M059J (cell line): ENCODE results near the gene SHC3. TPM values are rescaled to one million over a fixed set of nuclear protein-coding genes. Genes with fewer than 3 reads are reported as not detected.
"Not testable (repeated sequence)": the region's sequence is repeated elsewhere in the genome, so short reads cannot be mapped to it uniquely, and the experiment has no call there.

ENCODE experiments used
- DNase-seq: peaks from one replicate; pipeline ENCODE4 v3.0.0-alpha.2; 2012; ENCODE audit warnings: low read depth
- total RNA-seq: library from RNA; depleted of rRNA; stranded (reverse); fragments of >200 nt; shearing (Covaris generic); gene quantifications from 2 replicates; pipeline ENCODE4 v1.2.3, GENCODE V29; 2014; rRNA removed

The SHC3 gene
- 1.2 and 3.2 TPM in 2 replicates for total RNA-seq

DNA sequence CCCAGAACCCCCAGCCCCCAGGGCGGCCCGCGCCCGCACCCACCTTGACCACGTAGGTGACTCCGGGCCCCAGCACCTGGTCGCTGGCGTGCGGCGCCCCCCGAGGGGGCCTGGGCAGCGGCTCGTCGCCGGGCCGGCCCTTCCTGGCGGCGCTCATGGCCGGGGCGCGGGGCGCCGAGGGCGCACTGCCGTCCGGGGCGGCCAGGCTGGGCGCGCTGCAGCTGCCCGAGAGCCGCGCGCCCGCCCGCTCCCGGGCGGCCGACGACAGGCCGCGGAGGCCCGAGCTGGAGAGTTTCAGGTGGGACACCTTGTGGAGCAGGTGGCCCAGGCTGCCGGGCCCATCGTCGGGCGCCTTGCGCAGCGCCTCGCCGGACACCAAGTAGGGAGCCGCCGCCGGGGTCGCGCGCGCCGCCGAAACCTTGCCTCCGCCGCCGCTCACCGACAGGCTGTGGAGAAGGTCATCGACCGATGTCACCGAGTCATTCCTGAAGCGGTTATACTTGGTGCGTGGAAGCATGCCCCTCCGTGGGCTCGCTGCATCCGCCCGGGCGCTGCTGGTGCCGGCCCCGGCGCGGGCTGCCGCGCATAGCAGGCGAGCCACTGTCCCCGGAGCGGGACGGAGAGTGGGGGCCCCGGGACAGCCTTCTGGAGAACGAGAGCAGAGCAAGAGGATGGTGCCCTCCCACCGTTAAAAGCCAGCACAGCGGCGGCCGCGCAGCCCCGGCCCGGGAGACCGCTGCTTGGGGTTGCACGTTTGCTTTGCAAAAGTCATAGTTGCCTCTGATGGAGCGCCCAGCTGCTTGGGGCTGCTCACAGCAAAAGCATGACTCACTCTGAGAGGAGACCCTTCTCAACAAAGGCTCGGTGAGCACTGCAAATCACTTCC, at the start of gene SHC3:
TSS of gene SHC3 (minus strand) at position 875 of the 886 bp plus-strand sequence. CDS start at position 517, 358 bp downstream.
- DNase-seq: peak; percentile 35

- peak; percentile 30 for DNase-seq
Measured at GRCh38 chr9:89225991-89226471, 47.4 kb upstream of the SHC3 start.

GRCh38 chr9:89225587-89225986, 47.0 kb upstream of the SHC3 start:
- no peak for DNase-seq

DNA sequence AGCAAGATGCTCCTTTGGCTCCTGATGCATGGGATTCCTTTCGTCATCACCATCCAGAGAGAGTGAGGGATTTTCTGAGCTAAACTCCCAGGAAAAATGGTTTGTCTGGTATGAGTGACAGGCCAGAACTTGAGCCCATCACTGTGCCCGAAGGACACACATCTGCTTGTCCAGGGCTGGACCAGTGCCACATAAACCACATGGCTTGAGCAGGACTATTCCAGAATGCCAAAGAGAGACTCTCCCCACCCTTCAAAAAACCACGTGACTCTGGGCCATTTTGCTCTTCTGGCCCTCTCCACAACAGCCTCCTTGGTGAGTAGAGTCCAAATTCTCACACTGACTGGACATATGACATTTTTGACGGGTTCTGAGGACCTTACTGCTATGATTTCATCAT, 46.4 kb upstream of the SHC3 start:
- no peak for DNase-seq

DNA sequence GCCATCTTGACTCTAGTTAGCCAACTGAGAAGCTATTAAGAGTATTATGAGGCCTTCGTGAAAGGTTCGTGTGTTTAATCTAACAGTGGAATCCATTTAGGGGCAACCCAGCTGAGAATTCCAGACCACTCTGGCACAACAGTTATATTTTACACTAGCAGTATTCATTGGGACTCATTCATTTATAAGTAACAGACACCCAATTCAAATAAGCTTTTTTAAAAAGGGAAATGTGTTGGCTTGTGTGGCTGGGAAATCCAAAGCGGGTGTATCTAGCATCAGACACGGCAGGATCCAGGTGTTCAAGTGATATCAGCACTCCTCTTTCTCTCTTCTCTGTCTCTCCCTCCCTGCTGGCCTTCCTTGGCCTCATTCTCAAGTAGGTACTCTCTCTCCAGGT, 46.0 kb upstream of the SHC3 start:
- no peak for DNase-seq

- no peak for DNase-seq
Measured at GRCh38 chr9:89223396-89223977, 44.9 kb upstream of the SHC3 start.

DNA sequence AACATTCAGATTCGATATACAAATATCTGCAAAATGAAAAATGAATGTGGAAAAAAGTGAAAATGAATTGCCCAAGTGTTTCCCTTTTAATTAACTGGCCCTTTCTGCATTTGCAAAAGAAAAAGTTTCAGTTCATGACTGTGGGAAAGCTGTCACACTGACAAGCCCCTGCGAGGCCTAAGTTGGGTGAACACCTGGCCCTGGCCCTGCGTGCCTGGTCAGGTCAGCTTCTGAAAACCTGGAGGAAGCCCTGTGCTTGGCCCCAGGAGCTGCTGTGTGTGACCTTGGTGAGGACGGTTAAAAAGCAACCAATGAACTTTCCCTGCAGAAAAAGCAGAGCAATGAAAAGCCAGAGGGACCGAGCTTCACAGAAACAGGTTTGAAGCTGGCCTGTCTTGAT, 41.0 kb upstream of the SHC3 start:
- no peak for DNase-seq

DNA sequence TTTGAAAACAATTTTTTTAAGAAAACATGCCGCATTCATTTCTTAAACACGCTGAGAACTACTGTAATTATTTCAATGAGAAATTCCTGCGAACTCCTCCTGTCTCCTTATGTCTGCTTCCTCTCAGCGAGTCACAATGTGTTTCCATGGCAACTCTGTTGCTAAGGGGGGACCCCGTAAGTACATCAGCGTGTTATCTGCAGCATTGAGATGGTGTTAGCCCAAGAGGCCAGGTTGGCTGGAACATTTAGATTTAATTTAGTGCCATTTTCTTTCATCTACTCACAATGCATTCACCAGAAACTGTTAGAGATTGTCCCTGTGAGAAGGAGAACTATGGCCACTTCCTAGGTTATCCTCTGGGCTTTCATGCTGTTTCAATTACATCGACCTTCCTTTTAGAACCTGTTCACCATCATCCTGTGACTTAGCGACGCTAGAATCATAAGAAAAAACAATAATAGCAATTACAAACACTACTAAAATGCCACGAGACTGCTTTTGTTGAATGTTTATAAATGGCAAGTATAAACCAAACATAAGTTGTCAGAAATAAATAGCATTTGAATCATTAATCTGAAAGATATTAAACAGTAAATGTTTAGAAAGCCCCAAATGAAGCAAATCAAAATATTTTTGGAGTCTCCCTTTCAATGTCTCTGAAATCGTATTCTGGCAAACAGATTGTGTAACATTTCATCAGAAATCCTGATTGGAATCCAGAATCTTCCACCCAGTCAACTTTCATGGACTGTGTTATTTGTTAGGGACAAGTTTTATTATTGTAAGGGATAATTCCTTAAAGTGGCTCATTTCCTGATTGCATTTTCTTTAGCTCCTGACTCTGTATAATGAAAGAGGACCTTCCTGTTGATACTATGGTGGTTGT, 39.7 kb upstream of the SHC3 start:
- no peak for DNase-seq

GRCh38 chr9:89215342-89215741, 36.7 kb upstream of the SHC3 start:
- DNase-seq: no peak

GRCh38 chr9:89213396-89213880, 34.8 kb upstream of the SHC3 start:
- no peak for DNase-seq

- no peak for DNase-seq
Measured at GRCh38 chr9:89212171-89212570, 33.6 kb upstream of the SHC3 start.

GRCh38 chr9:89209311-89209710, 30.7 kb upstream of the SHC3 start:
- not testable (repeated sequence) for DNase-seq

DNA sequence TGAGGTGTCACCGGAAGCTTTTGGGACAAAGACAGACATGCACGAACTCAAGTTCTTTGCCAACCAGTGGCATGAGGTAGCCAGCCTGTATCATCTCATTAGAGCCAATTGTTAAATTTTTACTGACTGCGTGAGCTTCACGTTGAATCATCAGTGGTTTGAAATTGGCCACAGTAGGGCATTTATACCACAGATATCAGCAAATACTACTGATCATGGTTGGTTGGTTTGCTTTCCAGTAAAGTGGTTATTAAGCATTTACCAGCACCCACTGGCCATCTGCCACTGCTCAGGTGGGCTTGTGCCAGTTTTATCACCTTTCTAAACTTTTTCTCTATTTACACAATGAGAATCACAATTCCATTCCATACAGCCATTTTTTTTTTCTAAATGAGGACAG, 28.4 kb upstream of the SHC3 start:
- no peak for DNase-seq

GRCh38 chr9:89204801-89205200, 26.2 kb upstream of the SHC3 start:
- no peak for DNase-seq

DNA sequence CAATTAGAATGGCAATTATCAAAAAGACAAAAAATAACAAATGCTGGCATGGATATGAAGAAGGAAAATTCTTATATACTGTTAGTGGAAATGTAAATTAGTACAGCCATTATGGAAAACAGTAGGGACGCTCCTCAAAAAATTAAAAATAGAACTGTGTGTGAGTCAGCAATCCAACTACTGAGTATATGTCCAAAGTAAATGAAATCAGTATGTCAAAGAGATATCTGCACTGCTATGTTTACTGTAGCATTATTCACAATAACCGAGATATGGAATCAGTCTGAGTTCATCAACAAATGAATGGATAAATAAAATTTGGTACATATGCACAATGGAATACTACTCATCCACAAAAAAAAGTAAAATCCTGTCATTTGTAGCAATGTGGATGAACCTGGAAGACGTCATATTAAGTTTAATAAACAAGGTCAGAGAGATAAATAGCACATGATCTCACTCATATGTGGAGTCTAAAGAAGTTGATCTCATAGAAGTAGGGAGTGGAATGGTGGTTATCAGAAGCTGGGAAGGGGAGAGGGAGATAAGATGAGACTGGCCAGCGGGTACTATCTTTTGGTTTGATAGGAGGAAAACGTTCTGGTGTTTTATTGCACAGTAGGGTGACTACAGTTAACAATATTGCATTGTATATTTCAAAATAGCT, 16.6 kb upstream of the SHC3 start:
- DNase-seq: no peak

- DNase-seq: no peak
Measured at GRCh38 chr9:89194421-89195130, 16.0 kb upstream of the SHC3 start.

DNA sequence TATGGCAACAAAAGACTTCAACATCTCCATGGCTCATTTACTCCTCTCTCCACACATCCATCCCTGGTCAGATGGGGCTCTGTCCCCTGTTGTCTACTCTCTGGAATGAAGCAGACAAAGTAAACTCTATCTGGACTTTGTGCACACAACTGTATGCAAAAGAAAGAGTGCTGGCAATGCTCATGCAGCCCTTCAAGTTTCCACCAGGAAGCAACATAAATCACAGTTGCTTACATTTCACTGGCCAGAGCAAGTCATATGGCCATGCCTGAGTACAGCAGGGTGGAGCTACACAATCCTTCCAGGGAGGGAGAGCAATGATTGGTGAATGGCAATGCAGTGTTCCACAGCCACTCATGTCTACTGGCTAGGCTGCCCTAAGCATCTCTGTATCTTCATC, 12.4 kb upstream of the SHC3 start:
- no peak for DNase-seq

DNA sequence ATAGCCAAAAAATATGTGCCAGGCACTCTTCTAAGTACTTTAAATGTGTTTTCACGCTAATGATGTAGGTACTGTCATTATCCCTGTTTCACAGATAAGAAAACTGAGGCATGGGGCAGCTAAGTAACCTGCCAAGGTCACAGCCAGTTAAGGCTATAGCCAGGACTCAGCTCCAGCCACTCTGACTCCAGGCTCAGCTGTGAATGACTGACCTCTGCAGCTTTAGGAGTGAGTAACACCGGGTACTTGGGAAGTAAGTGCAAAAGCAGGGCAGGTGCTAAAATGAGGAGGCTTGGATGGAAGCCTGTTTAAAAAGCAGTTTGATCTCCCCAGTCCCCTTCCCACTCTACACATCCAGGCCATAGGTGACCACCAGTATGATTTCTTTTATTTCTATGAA, 10.6 kb upstream of the SHC3 start:
- DNase-seq: peak; percentile 38

- no peak for DNase-seq
Measured at GRCh38 chr9:89187950-89188349, 9.3 kb upstream of the SHC3 start.

DNA sequence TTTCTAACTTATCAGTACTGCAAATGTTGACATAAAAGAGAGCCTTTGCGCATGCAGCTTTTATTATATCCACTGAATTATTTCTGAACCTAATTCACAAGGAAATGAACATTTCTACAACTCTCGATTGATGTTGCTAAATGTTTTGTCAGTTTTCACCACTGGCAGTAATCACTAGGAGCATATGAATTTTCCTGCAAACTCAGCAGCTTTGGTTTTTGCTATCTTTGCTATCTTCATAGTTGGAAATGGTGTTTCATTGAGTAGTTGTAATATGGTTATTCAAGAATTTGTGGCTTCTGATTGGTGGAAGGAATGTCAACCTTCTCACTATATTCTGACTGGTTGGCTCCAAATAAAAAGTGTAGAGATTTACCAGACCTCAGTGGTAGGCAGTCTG, 8.9 kb upstream of the SHC3 start:
- no peak for DNase-seq

DNA sequence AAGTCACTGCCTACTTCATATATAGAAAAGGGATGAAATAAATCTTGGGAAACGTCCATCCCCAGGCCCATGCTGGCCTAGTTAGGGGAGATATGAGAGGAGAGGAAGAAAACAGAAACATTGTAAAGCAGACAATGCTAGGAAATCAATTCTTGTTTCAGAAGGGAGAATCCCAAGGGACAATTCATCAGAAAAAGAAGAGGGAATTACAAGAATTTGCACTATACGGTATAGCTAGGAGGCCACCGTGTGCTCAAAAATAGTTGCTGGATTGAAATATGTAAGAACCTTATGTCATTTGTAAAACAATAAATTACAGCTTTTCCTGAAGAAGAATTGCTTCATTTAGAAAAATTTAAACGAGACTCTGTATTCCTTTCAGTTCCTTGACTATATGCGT, 8.3 kb upstream of the SHC3 start:
- DNase-seq: no peak
